Nephron (organoid): Measurements from ENCODE around the gene TEX261.
"Not testable (repeated sequence)": the region's sequence is repeated elsewhere in the genome, so short reads cannot be mapped to it uniquely, and the experiment has no call there.

Experiments used
- H3K27ac Mint-ChIP-seq, 3 experiments: 2 replicates each; pipeline ENCODE4 v1.8.0; 2020; ENCODE audit warnings: mixed read lengths in 3 of 3, mild to moderate bottlenecking in 2 of 3, moderate library complexity in 1 of 3
- H3K27me3 Mint-ChIP-seq: 2 replicates; pipeline ENCODE4 v1.8.0; 2021; ENCODE audit warnings: low read depth, mild to moderate bottlenecking, moderate library complexity, mixed read lengths
- H3K36me3 Mint-ChIP-seq: 2 replicates; pipeline ENCODE4 v1.8.0; 2020; ENCODE audit warnings: low read depth, mixed read lengths
- H3K4me1 Mint-ChIP-seq: 2 replicates; pipeline ENCODE4 v1.8.0; 2020; ENCODE audit warnings: mixed read lengths
- H3K4me3 Mint-ChIP-seq, 3 experiments: 2 replicates each; pipeline ENCODE4 v1.8.0; 2020; ENCODE audit warnings: mild to moderate bottlenecking in 3 of 3, mixed read lengths in 3 of 3, moderate library complexity in 2 of 3
- H3K9me3 Mint-ChIP-seq: 2 replicates; pipeline ENCODE4 v1.8.0; 2020; ENCODE audit warnings: mixed read lengths
- TF ChIP-seq, protein P1 (sequence below), 3 experiments: fragments of 200-600 bp; sonication (generic); IDR thresholded peaks; one replicate each; pipeline ENCODE4 v1.5.0; 2021; ENCODE audit warnings: antibody characterized with exemption in 3 of 3; ENCODE audit not compliant: unreplicated experiment in 3 of 3

TEX261 gene

DNA sequence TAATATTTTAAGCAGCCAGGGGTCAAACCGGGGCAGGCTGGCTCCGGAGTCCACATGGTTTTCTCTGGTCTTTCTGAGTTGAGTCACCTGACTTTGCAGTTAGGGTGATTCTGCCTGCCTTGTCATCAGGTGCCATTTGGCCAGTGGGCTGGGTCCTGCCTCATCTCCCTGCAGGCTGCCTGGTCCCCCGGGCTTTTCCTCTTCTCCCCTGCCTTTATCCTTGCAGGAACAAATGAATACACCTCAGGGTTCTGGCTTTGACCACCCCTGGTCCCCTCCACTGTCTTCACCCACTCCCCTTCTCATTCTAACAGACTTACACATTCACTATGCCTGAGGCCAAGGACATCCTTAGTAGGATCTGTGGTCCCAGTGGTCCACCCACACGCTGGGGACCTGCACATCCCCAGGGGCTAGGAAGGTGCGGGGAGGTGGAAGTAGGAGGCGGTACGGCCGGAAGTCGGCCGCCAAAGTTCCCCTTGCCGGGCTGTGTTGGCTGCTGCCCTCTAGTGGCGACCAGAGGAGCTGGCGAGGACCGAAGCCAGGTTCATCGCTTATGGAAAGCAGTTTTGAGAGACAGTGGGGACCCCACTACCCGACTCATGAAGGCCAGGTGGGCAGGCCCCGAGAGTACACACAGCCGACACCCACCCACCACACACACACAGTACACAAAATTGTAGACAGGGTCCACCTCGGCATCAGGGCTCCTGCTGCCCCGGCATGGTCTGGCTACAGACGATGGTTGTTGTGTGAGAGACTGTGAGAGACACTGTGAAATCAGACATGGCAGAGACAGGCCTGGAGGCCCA lies 6.3 kb upstream of the TEX261 start:
- no peak overlapping the region for H3K27ac Mint-ChIP-seq
- H3K27me3 Mint-ChIP-seq: peaks cover 19% of the 10 kb centered on the region
- TF ChIP-seq, protein P1, sequence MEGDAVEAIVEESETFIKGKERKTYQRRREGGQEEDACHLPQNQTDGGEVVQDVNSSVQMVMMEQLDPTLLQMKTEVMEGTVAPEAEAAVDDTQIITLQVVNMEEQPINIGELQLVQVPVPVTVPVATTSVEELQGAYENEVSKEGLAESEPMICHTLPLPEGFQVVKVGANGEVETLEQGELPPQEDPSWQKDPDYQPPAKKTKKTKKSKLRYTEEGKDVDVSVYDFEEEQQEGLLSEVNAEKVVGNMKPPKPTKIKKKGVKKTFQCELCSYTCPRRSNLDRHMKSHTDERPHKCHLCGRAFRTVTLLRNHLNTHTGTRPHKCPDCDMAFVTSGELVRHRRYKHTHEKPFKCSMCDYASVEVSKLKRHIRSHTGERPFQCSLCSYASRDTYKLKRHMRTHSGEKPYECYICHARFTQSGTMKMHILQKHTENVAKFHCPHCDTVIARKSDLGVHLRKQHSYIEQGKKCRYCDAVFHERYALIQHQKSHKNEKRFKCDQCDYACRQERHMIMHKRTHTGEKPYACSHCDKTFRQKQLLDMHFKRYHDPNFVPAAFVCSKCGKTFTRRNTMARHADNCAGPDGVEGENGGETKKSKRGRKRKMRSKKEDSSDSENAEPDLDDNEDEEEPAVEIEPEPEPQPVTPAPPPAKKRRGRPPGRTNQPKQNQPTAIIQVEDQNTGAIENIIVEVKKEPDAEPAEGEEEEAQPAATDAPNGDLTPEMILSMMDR (IDR thresholded peaks at IDR 0.05; ENCODE audit: unreplicated experiment in 3 of 3): peak; percentile 81 to 92 (median 87)
- H3K4me3 Mint-ChIP-seq: peak overlapping the region; percentile 22 to 68 (median 53)
- H3K36me3 Mint-ChIP-seq: no peaks in the 10 kb centered on the region
- no peaks in the 10 kb centered on the region for H3K4me1 Mint-ChIP-seq
- H3K9me3 Mint-ChIP-seq: no peaks in the 10 kb centered on the region

GRCh38 chr2:70999931-71000330 lies 5.3 kb upstream of the TEX261 start:
- H3K9me3 Mint-ChIP-seq, H3K36me3 Mint-ChIP-seq: not testable (repeated sequence)

DNA sequence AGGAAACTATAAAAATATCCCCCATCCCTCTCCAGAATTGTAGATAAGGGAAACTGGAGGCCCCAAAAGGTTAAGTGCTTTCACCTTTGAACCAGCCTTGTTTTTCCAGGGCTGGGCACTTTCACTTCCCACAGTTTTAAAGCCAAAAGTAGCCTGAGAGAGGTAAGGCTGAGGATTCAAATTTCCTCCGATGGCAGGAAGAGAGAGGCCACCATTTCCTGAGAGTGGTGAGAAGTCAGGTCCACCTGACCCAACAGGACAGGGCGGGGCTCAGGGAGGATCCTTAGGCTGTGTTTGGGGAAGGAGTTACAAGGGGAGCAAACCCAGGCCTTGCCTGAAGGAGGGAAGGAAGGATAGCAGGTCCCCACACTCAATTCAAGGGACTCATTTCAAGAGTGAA lies 4.7 kb upstream of the TEX261 start:
- no peak overlapping the region for H3K27ac Mint-ChIP-seq
- no peaks in the 10 kb centered on the region for H3K4me1 Mint-ChIP-seq
- no peak overlapping the region for H3K4me3 Mint-ChIP-seq
- H3K9me3 Mint-ChIP-seq: no peaks in the 10 kb centered on the region
- TF ChIP-seq, protein P1 (IDR thresholded peaks at IDR 0.05; ENCODE audit: unreplicated experiment in 3 of 3): no peak
- no peaks in the 10 kb centered on the region for H3K36me3 Mint-ChIP-seq
- H3K27me3 Mint-ChIP-seq: peaks cover 28% of the 10 kb centered on the region

More at GRCh38 chr2:70999931-71000330, 5.3 kb upstream of the TEX261 start:
- not testable (repeated sequence) for H3K4me3 Mint-ChIP-seq, H3K4me1 Mint-ChIP-seq, H3K27ac Mint-ChIP-seq
- peaks cover 28% of the 10 kb centered on the region for H3K27me3 Mint-ChIP-seq

GRCh38 chr2:70998885-70999284 lies 4.2 kb upstream of the TEX261 start:
- not testable (repeated sequence) for H3K27ac Mint-ChIP-seq, H3K9me3 Mint-ChIP-seq, H3K4me3 Mint-ChIP-seq, H3K4me1 Mint-ChIP-seq, H3K36me3 Mint-ChIP-seq
- peaks cover 31% of the 10 kb centered on the region for H3K27me3 Mint-ChIP-seq

- Mint-ChIP-seq H3K4me3 (peak overlapping the region; percentile 84 to 90 (median 87)), H3K4me1 (peaks cover 14% of the 10 kb centered on the region), H3K27me3 (peaks cover 19% of the 10 kb centered on the region), H3K27ac (peak overlapping the region in 1 of 3 experiments; percentile 56), H3K9me3 (no peaks in the 10 kb centered on the region), H3K36me3 (peaks cover 3% of the 10 kb centered on the region)
- TF ChIP-seq, protein P1 (IDR thresholded peaks at IDR 0.05; ENCODE audit: unreplicated experiment in 3 of 3): peak in 2 of 3 experiments; percentile 34 to 38
Measured at GRCh38 chr2:70995426-70995729, 705 bp upstream of the TEX261 start.

DNA sequence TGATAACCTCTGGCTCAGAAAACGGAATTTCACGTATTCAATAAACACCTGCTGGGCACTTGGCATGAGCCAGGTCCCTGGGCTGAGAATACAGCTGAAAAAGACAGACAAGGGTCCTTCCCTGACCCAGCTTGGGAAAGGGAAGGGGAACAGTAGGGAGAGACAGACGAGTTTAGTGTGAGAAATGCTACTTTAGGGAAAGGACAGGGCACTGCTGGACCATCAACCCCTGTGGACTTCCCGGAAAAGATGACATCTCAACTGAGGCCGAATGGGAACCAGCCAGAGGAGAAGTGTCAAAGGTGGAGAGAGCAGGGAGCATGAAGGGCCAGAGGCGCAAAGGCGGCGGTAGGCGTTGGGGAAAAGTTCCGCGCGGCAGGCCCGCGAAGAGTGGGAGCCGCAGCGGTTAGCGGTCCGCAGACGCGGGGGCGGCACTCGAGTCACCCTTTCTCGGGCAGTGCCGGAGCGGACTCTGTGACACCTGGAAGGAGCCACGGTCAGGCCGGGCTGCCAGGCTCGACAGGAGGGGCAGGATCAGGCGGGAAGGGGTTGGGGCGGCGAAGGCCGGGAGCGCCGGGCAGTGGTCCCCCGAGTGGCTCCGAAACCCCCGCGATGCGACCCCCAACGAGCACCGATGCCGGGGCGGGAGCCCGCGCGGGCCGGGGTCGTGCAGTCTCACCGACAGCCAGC lies 519 bp downstream of the TEX261 start:
- H3K4me1 Mint-ChIP-seq: peaks cover 14% of the 10 kb centered on the region
- peak overlapping the region; percentile 97 to 100 (median 99) for H3K4me3 Mint-ChIP-seq
- H3K36me3 Mint-ChIP-seq: peaks cover 5% of the 10 kb centered on the region
- no peaks in the 10 kb centered on the region for H3K9me3 Mint-ChIP-seq
- TF ChIP-seq, protein P1 (IDR thresholded peaks at IDR 0.05; ENCODE audit: unreplicated experiment in 3 of 3): no peak
- H3K27me3 Mint-ChIP-seq: peaks cover 19% of the 10 kb centered on the region
- H3K27ac Mint-ChIP-seq: peak overlapping the region; percentile 53 to 68 (median 59)
